ENCODE results near the gene RCC2. TPM values are rescaled to one million over a fixed set of nuclear protein-coding genes. Genes with fewer than 3 reads are reported as not detected.

Gene RCC2
- total and polyA plus RNA-seq, 2 donors from 2014 or later: 16.1 to 46.8 TPM

GRCh38 chr1:17416389-17416788 lies 23.1 kb downstream of the RCC2 start:
- intact Hi-C loops (cut with DNase I): no loop called here
- FAIRE-seq (no peak), DNase-seq (no peak)
- no peak overlapping the region for H3K27ac ChIP-seq (ENCODE audit: low read depth in 2 of 2, low read length in 2 of 2)
- peaks cover 16 to 50% (median 34%) of the 10 kb centered on the region in 3 donors for H3K36me3 ChIP-seq (ENCODE audit: control insufficient read depth in 2 of 3, insufficient read depth in 3 of 3, low read length in 3 of 3)
- H3K9ac ChIP-seq (ENCODE audit: low read length in 3 of 3): no peak overlapping the region
- H3K27me3 ChIP-seq (ENCODE audit: control insufficient read depth, insufficient read depth, low read length): no peaks in the 10 kb centered on the region
- H3K4me3 ChIP-seq (ENCODE audit: low read length in 3 of 3): no peak overlapping the region
- H3K4me1 ChIP-seq (ENCODE audit: control insufficient read depth in 2 of 3, insufficient read depth in 2 of 3, low read depth in 1 of 3, low read length in 3 of 3): no peaks in the 10 kb centered on the region
- TF ChIP-seq CTCF (IDR thresholded peaks at IDR 0.05; ENCODE audit: borderline replicate concordance, extremely low read depth, insufficient read depth): no peak
- no peaks in the 10 kb centered on the region for H3K9me3 ChIP-seq (ENCODE audit: control insufficient read depth in 2 of 3, insufficient read depth in 1 of 3, low read length in 3 of 3)

- no peaks in the 10 kb centered on the region for H3K27me3 ChIP-seq (ENCODE audit: control insufficient read depth, insufficient read depth, low read length)
- no peaks in the 10 kb centered on the region for H3K9me3 ChIP-seq (ENCODE audit: control insufficient read depth in 2 of 3, insufficient read depth in 1 of 3, low read length in 3 of 3)
- no peaks in the 10 kb centered on the region for H3K4me1 ChIP-seq (ENCODE audit: control insufficient read depth in 2 of 3, insufficient read depth in 2 of 3, low read depth in 1 of 3, low read length in 3 of 3)
- DNase-seq: no peak
- TF ChIP-seq CTCF (IDR thresholded peaks at IDR 0.05; ENCODE audit: borderline replicate concordance, extremely low read depth, insufficient read depth): no peak
- FAIRE-seq: no peak
- H3K9ac ChIP-seq (ENCODE audit: low read length in 3 of 3): no peak overlapping the region
- H3K36me3 ChIP-seq (ENCODE audit: control insufficient read depth in 2 of 3, insufficient read depth in 3 of 3, low read length in 3 of 3): peaks cover 14 to 57% (median 45%) of the 10 kb centered on the region in 3 donors
- intact Hi-C loops (cut with DNase I): no loop called here
- H3K27ac ChIP-seq (ENCODE audit: low read depth in 2 of 2, low read length in 2 of 2): no peak overlapping the region
- H3K4me3 ChIP-seq (ENCODE audit: low read length in 3 of 3): no peak overlapping the region
These were observed 25.5 kb downstream of the RCC2 start for GRCh38 chr1:17414022-17414421.

GRCh38 chr1:17412093-17412870 lies 27.2 kb downstream of the RCC2 start:
- TF ChIP-seq CTCF (IDR thresholded peaks at IDR 0.05; ENCODE audit: borderline replicate concordance, extremely low read depth, insufficient read depth): no peak
- intact Hi-C loops (cut with DNase I): no loop called here
- H3K27me3 ChIP-seq (ENCODE audit: control insufficient read depth, insufficient read depth, low read length): no peaks in the 10 kb centered on the region
- FAIRE-seq (no peak), DNase-seq (no peak)
- H3K4me3 ChIP-seq (ENCODE audit: low read length in 3 of 3): no peak overlapping the region
- no peaks in the 10 kb centered on the region for H3K9me3 ChIP-seq (ENCODE audit: control insufficient read depth in 2 of 3, insufficient read depth in 1 of 3, low read length in 3 of 3)
- H3K36me3 ChIP-seq (ENCODE audit: control insufficient read depth in 2 of 3, insufficient read depth in 3 of 3, low read length in 3 of 3): peaks cover 14 to 56% (median 45%) of the 10 kb centered on the region in 3 donors
- H3K4me1 ChIP-seq (ENCODE audit: control insufficient read depth in 2 of 3, insufficient read depth in 2 of 3, low read depth in 1 of 3, low read length in 3 of 3): no peaks in the 10 kb centered on the region
- no peak overlapping the region for H3K27ac ChIP-seq (ENCODE audit: low read depth in 2 of 2, low read length in 2 of 2)
- H3K9ac ChIP-seq (ENCODE audit: low read length in 3 of 3): no peak overlapping the region

Measured in kidney (tissue), 14 donors.